NK-92 (cell line): ENCODE measurements around the gene SND1.
"Not testable (repeated sequence)": the region's sequence is repeated elsewhere in the genome, so short reads cannot be mapped to it uniquely, and the experiment has no call there.

Experiments
- DNase-seq: peaks from one replicate; lab custom pipeline; 2025; ENCODE audit not compliant: unreplicated experiment; lab: John Stamatoyannopoulos, UW

Gene SND1

DNA sequence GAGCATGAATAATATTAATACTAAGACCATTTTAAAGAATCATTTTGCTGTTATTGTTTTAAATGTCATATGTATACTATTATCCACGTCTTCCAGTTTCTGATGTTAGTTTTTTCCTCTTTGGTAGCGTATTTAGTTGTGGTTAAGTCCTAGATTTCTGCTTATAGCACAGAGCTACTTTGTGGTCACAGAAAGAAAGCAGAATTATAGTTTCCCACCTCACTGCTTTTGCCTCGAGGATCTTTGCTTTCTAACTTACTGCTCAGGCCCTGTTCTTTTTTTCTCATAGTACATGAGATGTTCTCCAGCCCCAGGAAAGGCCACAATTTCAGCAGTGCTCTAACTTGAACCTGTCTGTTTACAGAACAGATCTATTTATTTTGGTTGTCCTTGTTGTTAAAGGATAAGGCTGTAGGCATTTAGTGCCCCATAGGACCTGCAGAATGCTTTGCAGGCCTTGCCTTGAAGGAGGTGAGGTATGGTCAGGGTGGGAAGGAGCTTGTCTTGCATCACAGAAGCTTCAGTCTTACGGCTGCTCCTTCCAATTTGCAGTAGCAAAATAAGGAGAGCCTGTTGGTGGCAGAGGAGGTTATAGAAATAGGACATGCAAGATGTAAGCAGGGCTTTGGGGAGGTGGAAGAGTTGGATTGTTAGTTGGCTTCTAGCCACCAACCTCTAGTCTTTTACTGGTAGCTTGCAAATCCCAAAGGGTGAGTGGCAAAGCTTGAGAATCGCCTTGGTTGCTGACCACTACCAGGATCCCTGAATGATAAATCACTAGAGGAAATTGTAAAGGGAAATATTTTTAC is 250.1 kb downstream of the SND1 start:
- no peak for DNase-seq

- DNase-seq, result not testable (repeated sequence)
Measured at GRCh38 chr7:127902753-127903152, 250.8 kb downstream of the SND1 start.

DNA sequence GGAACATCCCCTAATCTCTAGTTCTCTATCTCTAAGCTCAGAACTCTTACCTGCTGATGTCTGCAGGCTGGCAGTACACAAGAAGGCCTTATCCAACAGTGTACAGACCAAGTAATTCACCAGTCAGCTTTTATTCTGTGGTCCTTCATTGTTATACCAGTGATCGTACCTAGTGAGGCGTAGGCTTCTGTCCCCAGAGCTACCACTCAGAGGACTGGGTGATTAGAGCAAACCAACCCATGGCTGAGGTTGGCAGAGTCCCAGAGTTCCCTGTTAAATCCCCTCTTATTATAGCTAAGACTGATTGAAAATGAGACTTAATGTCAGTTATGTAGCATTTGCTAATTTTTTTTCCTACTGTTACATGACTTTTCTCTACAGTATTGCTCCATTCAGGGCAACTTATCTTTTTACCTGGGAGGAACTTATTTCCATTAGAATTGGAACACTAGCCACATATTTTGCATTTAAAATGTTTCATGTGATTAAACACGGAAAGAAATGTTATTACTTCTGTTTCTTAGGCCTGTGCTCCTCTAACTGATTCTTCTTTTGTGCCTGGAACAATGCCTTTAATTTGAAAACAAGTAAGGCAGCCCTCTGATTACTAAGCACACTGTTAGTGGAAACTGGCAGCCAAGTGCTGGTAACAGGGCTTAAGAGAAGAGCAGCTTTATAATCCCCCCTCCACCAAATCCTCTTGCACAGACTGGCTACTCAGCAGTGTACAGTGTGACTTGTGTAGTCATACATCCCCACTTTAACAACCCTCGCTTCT is 252.1 kb downstream of the SND1 start:
- DNase-seq, result no peak

DNA sequence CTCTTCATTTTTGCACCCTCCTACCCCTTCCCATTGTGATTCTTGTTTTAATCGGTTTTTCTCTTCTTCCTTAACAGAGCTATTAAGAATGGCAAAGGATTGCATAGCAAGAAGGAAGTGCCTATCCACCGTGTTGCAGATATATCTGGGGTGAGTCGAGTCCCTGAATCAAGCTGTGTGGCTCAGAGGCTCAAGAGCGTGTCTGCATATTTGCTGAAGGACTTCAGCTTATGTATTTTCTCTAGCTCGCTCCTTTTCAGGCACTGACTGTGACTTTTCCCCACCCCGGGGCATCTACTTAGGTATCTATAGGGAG is 252.6 kb downstream of the SND1 start:
- no peak for DNase-seq

DNA sequence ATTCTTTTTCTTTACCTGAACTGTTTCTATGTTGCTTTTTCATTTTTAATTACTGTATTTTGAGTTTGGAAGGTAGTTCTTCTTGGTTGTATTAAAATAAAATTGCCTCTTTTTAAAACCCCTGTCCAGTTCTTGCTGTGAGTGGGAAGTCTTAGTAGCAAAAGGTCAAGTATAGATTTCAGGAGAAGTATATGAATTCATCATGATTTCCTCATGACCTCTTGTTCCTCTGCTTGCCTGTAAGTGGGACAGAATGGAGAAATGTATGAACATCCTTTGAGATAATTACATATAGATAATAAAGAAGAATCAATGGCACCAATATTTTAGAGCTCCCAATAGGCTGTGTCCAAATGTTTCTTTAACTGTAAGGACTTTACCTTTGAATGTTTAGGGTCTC is 253.0 kb downstream of the SND1 start:
- DNase-seq, result no peak

DNA sequence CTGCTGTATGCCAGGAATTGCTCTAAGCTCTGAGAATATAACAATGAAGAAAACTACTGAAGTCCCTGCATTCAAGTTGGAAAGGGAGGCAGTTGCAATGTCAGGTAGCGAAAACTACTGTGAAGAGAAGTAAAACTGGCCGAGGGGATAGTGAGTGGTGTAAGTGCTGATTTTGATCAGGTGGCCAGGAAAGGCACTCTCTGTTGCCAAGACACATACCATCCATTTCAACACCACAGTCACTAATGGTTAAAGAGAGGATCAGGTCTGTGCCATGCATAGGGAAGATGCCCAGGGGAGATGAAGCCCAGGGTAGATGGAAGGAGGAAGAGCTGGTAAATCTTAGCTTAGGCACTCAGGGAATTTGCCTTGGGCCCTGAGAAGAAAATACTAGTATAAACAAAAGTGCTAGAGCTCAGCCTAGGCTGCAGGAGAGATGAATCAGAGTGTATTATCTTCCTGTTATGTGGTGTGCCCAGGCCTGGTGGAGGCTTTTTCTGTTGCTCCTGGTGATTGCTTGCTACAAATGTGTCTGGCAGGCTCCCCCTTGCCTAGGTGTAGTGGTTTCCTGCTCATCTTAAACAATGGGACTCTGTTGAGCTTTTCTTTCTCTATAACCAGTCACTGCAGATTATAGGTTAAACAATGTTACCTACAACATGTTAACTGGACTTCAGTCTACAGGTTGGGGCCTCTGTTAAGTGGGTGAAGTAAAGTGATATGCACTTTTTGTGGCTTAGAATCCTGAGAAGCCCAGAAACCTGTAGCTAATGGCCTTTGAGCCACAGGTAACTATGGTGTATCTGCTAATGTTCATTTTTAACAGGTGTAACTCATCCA is 253.7 kb downstream of the SND1 start:
- DNase-seq, result no peak

DNA sequence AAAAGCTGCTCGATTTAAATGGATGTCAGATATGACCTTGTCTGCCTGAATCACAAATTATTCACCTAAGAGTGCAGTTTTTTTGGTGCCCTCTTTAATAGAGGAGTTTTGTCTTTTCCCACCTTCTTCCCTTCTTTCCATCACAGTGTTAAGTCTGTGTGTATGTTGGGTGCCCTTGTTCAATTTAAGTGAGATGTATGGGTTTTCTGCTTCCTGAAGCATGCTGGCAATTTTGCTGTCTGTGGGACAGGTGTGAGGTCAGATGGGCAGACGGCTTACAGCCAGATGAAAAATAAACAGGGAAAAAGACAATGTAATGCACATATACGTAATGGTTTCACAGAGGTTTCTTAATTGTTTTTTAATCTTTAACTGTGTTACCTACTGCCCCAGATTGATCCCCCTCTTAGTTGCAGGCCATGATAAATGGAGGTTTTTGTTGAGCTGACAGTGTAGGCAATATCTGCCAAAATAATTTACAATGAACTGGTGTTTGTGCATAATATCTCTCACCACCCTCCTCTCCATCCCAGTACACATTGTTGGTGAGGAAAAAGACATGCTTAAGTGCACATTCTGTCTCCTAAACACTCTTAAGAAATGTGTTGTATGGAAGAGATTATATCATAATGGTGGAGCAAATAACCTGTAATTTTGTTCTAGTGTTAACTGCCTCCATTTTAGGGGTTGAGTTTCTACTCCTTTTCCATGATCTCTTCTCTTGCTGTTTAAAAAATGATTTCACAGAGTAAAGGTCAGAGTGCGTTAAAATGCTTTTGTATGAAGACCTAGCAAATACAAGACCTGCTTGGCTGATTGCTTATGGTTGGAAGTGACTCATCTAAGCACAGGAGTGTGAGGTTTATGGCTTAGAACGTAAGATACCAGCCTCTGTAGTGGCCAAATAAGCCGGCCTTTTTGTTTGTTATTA is 255.4 kb downstream of the SND1 start:
- DNase-seq, result no peak

GRCh38 chr7:127908430-127909258 is 256.6 kb downstream of the SND1 start:
- DNase-seq, result no peak

DNA sequence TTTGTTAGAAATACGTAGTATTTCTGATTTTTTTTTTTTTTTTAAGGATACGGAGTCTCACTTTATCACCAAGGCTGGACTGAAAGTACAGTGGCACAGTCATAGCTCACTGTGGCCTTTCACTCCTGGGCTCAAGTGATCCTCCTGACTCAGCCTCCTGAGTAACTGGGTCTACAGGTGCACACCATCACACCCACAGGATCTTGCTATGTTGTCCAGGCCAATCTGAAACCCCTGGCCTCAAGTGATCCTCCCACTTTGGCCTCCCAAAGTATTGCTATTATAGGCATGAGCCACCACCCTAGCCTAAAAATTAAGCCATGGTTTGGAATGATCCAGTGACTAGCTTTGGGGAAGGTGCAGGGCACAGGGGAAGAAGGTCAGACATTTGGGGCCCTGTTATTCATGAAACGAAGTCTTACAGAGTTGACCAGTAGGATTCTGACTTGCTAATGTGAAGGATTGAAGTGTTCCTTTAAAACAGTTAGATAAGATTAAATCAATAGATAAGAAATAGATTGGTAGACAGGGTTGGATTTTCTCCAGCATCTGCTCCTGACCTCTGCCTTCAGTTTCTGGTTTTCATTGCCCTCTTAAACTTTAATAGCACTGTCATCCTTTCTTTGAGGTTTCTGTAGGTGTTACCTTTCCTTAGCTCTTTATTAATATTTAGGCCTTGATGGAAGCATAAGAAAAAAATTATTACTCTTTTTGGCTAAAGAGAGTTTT is 257.6 kb downstream of the SND1 start:
- no peak for DNase-seq

DNA sequence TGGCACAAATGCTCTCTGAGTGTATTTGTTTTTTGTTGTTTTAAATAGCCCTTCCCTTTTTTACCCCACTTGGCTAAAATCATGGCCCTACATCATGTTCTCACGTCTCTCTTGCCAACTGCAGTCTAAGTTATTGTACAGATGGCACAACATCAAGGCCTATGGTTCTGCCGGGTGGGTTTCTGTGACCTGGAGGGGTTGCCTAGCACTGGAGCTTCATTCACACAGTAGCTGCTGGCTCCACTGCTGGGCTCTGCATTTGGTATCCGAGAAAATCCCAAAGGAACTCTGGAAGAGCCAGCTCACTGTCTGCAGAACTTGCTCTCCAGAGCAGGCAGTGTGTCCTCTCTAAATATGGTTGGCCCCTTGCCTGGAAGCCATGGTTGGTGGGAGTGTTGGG is 258.7 kb downstream of the SND1 start:
- no peak for DNase-seq

DNA sequence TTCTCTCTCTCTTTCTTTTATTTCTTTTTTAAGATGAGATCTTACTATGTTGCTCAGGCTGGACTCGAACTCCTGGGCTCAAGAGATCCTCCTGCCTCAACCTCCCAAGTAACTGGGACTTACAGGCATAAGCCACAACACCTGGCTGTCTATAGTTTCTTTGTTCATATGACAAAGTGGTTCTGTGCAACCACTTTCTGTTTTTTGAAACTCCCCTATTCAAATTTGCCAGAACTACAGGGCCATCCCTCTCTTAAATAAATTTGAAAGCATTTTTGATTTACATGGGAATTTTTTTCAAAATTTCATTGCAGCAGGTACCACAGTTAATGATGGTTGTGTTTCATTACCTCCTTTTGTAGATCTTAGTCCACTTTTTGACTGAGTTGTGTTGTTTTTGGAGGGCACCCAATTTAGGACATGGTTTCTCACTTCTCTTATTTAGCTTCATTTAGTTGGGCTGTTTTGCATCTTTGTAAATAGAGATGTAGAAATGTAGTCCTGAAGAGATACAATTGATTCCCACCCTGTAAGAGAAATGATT is 260.0 kb downstream of the SND1 start:
- DNase-seq, result no peak

DNA sequence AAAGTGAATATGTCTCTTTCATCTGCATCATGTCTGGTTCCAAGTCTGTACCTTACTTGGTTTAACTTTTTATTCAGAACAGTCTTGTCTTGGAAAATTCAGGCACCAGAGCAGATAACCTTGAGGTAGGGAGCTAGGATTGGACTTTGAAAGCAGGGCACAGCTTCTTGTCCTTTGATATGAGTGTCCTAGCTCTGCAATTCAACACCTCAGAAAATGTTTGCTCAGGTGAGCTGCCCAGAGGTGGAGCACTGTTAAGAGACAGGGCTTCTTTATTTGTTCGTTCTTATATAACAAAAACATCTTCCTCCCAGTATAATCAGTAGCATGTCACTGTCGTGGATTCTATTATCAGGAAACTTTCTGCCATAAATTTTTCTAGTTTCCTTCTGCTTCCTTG is 260.9 kb downstream of the SND1 start:
- no peak for DNase-seq

DNA sequence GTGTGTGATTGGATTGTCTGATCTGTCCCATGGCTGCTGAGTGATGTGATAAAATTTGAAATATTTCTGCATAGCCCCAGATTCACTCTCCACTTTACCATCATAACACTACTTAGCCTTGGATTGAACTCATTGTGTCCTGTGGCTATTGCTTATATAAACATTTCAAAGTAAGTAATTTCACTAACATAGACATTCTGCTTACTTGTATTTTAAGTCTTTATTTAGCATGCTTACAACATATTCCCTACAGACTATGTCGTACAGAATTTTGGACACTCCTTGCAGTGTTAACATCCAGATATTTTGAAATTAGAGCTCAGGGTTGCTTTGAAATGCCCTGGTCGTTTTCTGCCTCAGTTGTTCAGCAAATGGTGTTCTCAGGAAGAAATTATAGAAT is 261.7 kb downstream of the SND1 start:
- DNase-seq, result no peak

GRCh38 chr7:127914693-127915092 is 262.7 kb downstream of the SND1 start:
- no peak for DNase-seq

GRCh38 chr7:127916735-127917134 is 264.7 kb downstream of the SND1 start:
- no peak for DNase-seq

DNA sequence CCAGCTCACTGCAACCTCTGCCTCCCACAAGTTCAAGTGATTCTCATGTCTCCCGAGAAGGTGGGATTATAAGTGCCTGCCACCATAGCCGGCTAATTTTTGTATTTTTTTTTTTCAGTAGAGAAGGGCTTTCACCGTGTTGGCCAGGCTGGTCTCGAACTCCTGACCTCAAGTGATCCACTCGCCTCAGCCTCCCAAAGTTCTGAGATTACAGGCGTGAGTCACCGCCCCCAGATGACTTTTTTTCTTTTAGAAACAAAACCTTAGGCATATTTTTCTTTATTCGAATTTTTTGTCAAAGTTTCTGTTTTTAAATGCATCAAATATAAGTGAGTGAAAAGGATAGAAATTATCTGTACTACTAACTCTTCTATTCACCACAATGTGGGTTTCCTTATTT is 266.1 kb downstream of the SND1 start:
- DNase-seq, result no peak

- no peak for DNase-seq
Measured at GRCh38 chr7:127920787-127921438, 268.9 kb downstream of the SND1 start.

GRCh38 chr7:127922656-127923055 is 270.7 kb downstream of the SND1 start:
- DNase-seq, result no peak
